HG03457 (cell line): Measurements from ENCODE around the gene WIPF1.
"Not testable (repeated sequence)": the region's sequence is repeated elsewhere in the genome, so short reads cannot be mapped to it uniquely, and the experiment has no call there.

ENCODE experiments used
- ATAC-seq: cut with Tn5 transposase; IDR thresholded peaks from one replicate; pipeline ENCODE4 v1.9.1; 2021; ENCODE audit warnings: moderate number of reproducible peaks; ENCODE audit not compliant: unreplicated experiment

The WIPF1 gene

GRCh38 chr2:174572556-174572955, 25.0 kb downstream of the WIPF1 start:
- no peak for ATAC-seq

- ATAC-seq = no peak
Observed at GRCh38 chr2:174571669-174572323, 25.8 kb downstream of the WIPF1 start.

GRCh38 chr2:174570318-174570958, 27.2 kb downstream of the WIPF1 start:
- ATAC-seq = no peak

- ATAC-seq = no peak
Observed at GRCh38 chr2:174569678-174570077, 27.9 kb downstream of the WIPF1 start.

- ATAC-seq = no peak
Observed at GRCh38 chr2:174568425-174568824, 29.2 kb downstream of the WIPF1 start.

- no peak for ATAC-seq
Observed at GRCh38 chr2:174566871-174567270, 30.7 kb downstream of the WIPF1 start.

- ATAC-seq = no peak
Observed at GRCh38 chr2:174563530-174564282, 33.9 kb downstream of the WIPF1 start.

- ATAC-seq = no peak
Observed at GRCh38 chr2:174561972-174562370, 35.6 kb downstream of the WIPF1 start.

- ATAC-seq = no peak
Observed at GRCh38 chr2:174561283-174561971, 36.2 kb downstream of the WIPF1 start.

- ATAC-seq = no peak
Observed at GRCh38 chr2:174560737-174561136, 36.9 kb downstream of the WIPF1 start.

- no peak for ATAC-seq
Observed at GRCh38 chr2:174555998-174556397, 41.6 kb downstream of the WIPF1 start.

GRCh38 chr2:174554529-174555150, 43.0 kb downstream of the WIPF1 start:
- no peak for ATAC-seq

GRCh38 chr2:174553811-174554493, 43.7 kb downstream of the WIPF1 start:
- no peak for ATAC-seq

- ATAC-seq = no peak
Observed at GRCh38 chr2:174552880-174553279, 44.7 kb downstream of the WIPF1 start.

- ATAC-seq = no peak
Observed at GRCh38 chr2:174551697-174552096, 45.9 kb downstream of the WIPF1 start.

- ATAC-seq = not testable (repeated sequence)
Observed at GRCh38 chr2:174548646-174549045, 49.0 kb downstream of the WIPF1 start.

GRCh38 chr2:174548021-174548420, 49.6 kb downstream of the WIPF1 start:
- not testable (repeated sequence) for ATAC-seq

- ATAC-seq = no peak
Observed at GRCh38 chr2:174546519-174547506, 50.8 kb downstream of the WIPF1 start.

- no peak for ATAC-seq
Observed at GRCh38 chr2:174545240-174545639, 52.4 kb downstream of the WIPF1 start.
